Ammon's horn (tissue), 1 donor: Measurements from ENCODE around the gene MFAP2.
"Not testable (repeated sequence)": the region's sequence is repeated elsewhere in the genome, so short reads cannot be mapped to it uniquely, and the experiment has no call there.

Source experiments
- DNase-seq: peaks from one replicate; pipeline ENCODE4 v3.0.0-alpha.2; 2016; ENCODE audit warnings: low spot score

Gene MFAP2

GRCh38 chr1:16929146-16930041, 51.0 kb downstream of the MFAP2 start:
- not testable (repeated sequence) for DNase-seq

- no peak for DNase-seq
These were observed 52.5 kb downstream of the MFAP2 start for GRCh38 chr1:16927711-16928485.

- no peak for DNase-seq
These were observed 53.2 kb downstream of the MFAP2 start for GRCh38 chr1:16927256-16927655.

- peak; percentile 85 for DNase-seq
These were observed 53.8 kb downstream of the MFAP2 start for GRCh38 chr1:16926491-16927073.

- DNase-seq, result no peak
These were observed 54.6 kb downstream of the MFAP2 start for GRCh38 chr1:16925635-16926490.

GRCh38 chr1:16924919-16925477, 55.4 kb downstream of the MFAP2 start:
- DNase-seq, result no peak
